ENCODE results near the gene MYH8.

The MYH8 gene

DNA sequence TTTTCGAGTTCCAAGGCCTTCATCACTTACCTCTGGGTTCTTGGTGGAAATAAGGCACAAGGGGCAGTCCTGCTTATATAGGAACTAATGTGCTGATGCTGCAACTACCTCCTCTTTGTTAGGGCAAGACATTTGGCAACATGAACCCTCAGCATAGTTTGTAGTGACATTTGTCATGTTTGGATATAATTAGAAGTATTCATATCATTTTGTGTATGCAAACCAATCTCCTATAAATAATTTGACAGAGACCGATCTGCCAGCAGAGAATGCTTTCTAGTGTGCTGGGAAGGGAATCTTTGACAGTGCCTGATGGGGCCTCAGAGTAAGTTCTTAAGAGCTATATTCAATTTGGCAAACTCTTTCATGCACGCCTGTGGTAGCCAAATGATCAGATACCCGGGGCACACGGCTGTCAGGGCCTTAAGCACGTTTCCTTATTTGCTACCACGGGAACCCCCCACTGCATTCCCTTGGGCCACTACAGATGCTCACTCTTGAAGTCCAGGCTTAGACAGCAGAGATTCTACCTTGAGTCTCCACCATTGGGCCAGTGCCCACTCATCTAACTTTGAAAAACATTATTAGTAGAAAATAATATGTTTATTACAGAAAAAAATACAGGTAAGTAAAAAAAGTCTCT, at the start of gene MYH8:
Gene MYH8, minus strand, starts transcription at position 51 of the 643 bp plus-strand sequence. CDS start 1,723 bp downstream, outside the sequence.
- DNase-seq (ENCODE audit: low read depth, low spot score), result no peak

DNA sequence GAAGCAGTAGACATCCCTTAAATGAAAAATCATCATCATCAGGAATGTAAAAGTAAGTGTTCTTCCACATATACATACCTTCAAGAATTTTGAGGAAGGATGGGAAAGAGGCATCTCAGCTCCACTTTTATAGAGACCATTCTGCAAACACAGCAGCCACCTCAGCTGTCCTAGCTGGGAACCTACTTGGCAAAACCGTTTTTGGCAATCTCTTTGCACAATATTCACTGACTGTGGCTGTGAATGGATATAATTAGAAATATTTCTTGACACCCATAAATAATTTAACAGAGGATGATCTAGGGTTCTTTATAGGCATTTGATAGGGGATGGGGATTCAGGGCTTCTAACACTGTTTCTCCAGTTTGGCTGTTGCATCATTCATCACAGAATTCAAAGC, 47.7 kb upstream of the MYH8 start, which contains the start of gene MYH4:
Gene MYH4, minus strand, starts transcription at position 101 of the 400 bp plus-strand sequence. CDS start 2,814 bp downstream, outside the sequence.
- DNase-seq (ENCODE audit: low read depth, low spot score), result no peak

DNA sequence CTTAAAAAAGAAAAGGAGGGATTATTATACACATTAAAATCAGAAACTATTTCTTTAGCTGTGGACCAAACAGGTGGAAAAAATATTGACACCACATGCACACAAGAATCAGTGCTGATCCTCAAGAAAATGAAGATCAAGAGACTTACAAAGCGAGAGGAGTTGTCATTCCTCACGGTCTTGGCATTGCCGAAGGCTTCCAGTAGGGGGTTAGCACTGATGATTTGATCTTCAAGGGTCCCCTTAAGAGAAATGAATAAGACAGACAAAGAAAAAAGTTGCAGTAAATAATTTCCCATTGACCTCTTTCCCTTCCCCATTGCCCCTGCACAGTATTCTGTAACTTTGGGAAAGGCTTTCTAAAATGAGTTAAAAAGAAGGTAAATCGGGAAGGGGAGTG, 41.7 kb upstream of the MYH8 start:
- no peak for DNase-seq (ENCODE audit: low read depth, low spot score)

- no peak for DNase-seq (ENCODE audit: low read depth, low spot score)
Measured at GRCh38 chr17:10460062-10460461, 38.3 kb upstream of the MYH8 start.

GRCh38 chr17:10458701-10459100, 37.0 kb upstream of the MYH8 start:
- DNase-seq (ENCODE audit: low read depth, low spot score), result no peak

- no peak for DNase-seq (ENCODE audit: low read depth, low spot score)
Measured at GRCh38 chr17:10457952-10458351, 36.2 kb upstream of the MYH8 start.

DNA sequence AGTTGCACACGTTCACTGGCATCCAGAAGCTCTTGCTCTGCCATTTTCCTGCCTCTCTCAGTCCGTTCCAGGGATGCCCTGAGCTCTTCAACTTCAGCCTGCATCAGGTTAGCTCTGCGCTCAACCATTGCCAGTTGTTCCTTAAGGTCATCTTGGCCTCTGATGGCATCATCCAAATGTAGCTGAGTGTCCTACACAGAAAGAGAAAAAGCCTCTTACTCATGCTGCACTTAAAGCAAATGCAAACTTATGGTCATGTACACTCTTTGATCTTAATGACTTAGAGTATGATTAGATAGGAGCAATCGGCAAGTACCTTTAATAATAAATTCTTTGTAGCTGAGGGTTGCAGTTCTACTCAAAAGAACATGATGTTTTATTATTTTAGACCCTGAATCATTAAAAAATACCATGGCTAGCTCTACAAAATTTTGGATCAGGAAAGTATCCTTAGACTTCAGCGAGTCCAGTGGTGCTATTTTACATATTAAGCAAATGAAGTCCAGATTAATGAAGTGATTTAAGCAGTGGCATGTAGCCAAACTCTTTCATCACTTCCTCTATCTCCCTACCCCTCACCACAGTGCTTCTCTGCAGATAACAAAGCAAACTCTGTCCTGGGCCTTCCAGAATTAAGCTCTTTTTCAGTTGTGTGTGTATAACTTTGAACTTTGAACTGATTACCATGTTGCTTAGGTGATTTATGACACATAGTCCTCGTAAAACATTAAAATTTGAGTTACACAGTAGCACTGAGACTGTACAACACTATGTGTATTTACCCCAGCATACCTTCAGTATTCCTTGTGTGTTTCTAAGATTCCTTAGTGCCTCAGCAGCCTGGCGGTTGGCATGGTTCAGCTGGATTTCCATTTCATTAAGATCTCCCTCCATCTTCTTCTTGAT, 25.5 kb upstream of the MYH8 start:
- DNase-seq (ENCODE audit: low read depth, low spot score), result no peak

DNA sequence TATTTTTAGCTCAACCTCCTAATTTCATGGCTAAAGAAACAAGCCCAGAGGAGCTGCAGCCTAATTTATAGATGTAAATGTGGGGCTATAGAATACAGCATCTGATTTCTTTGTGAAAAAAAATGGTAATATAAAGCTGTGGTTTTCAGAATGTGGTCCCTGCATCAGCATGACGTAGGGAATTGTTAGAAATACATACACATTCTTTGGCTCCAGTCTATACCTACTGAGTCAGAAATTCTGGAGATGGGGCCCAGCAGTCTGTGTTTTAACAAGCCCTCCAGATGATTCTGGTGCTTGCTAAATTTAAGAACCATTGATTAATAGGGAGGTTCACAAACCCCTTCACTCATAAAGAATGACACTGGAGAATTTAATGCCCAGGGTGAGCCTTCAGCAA, 18.1 kb upstream of the MYH8 start:
- DNase-seq (ENCODE audit: low read depth, low spot score), result no peak

GRCh38 chr17:10435096-10435495, 13.3 kb upstream of the MYH8 start:
- no peak for DNase-seq (ENCODE audit: low read depth, low spot score)

- DNase-seq (ENCODE audit: low read depth, low spot score), result no peak
Measured at GRCh38 chr17:10429421-10430045, 7.8 kb upstream of the MYH8 start.

- no peak for DNase-seq (ENCODE audit: low read depth, low spot score)
Measured at GRCh38 chr17:10428781-10429180, 7.0 kb upstream of the MYH8 start.

GRCh38 chr17:10421211-10421610, 539 bp downstream of the MYH8 start:
- DNase-seq (ENCODE audit: low read depth, low spot score), result no peak

DNA sequence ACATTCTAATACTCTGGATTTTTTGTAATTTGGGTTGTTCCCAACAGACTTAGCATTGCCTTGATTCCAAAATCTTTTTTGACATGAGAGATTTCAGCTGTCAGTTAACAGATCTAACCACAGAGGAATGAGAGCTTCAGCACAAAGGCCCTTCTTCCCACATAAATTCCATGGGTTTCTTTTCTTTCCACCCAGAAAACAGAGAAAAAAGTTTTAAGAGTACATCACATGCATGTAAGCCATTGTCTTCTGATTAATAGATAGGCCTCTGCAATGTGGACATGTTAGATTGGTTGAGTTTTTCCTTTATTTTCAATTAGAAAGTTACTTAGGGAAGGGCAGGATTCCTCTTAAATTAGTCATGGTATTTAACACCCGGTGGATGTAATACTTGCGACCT, 939 bp downstream of the MYH8 start:
- no peak for DNase-seq (ENCODE audit: low read depth, low spot score)

DNA sequence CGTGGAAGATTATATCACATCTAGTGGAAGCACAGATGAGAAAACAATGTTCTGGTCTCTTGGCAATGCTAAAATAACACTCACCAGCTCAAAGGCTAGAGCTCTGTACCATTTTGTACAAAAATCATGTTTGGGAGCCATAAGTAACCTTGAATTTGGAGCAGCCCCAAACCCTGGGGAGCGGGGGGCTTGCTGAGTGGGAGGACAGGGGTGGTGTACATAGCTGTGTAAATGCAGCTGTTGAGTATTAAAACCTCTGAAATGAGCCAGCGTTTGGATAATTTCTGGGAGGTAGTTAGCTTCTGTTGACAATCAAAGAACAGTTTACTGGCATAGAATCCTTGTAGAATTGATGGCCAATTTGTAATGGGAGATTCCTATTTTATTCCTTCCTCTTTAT, 4.3 kb downstream of the MYH8 start:
- DNase-seq (ENCODE audit: low read depth, low spot score), result no peak

- DNase-seq (ENCODE audit: low read depth, low spot score), result no peak
Measured at GRCh38 chr17:10415161-10415560, 6.6 kb downstream of the MYH8 start.

GRCh38 chr17:10403589-10403988, 18.2 kb downstream of the MYH8 start:
- DNase-seq (ENCODE audit: low read depth, low spot score), result no peak

DNA sequence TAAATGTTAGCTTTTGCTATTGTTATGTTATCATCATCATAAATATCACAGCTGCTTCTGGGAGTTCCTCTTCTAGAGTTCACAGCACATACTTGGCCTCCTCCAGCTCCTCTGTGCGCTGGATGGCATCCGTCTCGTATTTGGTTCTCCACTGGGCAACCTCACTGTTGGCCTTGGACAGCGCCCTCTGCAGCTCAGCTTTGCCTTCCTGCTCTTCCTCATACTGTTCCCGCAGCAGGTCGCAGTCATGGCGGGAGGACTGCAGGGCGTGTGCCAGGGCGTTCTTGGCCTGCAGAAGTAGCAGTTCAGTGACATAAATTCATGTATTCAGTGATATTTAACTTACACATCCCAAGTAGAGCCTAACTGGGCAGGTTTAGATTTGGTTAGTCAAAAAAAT, 23.4 kb downstream of the MYH8 start:
- DNase-seq (ENCODE audit: low read depth, low spot score), result no peak

DNA sequence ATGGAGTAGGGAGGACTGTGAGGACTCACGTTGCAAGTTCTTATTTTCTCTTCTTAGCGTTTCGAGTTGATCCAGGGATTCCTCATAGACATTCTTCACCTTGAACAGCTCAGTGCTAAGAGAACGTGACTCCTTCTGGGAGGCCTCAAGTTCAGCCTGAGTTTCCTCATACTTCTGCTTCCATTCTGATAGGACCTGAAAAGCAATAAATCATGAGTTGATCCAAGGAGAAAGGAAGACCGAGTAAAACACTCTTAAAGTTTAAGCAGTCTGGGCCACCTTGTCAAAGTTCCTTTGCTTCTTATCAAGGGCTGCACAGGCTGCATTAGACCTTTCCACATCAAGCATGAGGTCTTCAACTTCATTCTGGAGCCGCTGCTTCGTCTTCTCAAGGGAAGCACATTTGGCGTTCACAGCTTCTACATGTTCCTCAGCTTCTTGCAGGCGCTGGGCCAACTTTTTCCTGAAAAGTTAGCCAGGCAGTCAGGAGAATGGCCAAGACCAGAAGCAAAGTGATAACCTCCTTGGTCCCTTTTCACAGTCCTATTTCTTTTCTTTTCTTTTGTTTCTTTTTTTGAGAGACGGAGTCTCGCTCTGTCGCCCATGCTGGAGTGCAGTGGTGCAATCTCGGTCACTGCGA, 25.1 kb downstream of the MYH8 start:
- no peak for DNase-seq (ENCODE audit: low read depth, low spot score)

DNA sequence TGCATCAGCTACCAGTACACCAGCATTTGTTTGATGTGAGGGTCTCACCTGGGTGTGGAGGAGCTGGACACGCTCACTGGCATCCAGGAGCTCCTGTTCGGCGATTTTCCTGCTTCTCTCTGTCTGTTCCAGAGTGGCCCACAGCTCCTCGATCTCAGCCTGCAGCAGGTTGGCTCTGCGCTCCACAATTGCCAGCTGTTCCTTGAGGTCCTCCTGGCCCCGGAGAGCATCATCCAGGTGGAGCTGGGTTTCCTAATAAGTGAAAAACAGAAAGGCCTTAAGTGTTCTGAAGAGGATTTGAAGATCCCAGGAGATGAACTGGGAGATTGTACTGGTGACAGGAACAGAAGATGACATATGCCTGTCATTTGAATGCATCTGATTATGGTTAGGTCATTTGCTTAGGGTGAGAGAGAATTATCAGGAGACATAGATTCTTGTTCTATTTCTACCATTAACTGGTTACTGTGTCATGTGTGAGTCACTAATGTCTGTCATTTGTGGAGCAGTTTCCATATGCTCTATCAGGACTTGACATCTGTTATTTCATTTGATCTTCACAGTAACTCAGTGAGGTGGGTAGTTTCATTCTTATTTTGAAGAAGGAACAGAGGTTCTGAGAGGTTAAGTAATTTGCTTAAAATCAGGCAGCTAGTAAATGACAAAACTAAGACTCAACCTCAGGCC, 27.4 kb downstream of the MYH8 start:
- no peak for DNase-seq (ENCODE audit: low read depth, low spot score)

- no peak for DNase-seq (ENCODE audit: low read depth, low spot score)
Measured at GRCh38 chr17:10392880-10393279, 28.9 kb downstream of the MYH8 start.

DNA sequence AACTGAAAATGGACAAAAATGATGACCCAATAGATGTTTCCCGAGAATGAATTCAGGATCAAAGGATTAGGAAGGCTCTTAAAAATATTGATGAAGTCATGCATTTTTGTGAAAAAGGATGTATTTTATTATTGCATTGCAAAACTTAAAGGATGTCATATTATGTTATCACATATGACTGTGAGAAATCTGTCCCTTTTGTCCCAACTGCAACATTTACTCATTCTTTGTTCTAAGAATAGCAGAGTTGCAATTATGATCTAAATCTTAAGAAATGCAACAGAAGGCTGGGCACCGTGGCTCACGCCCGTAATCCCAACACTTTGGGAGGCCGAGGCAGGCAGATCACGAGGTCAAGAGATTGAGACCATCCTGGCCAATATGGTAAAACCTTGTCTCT, 35.9 kb downstream of the MYH8 start:
- DNase-seq (ENCODE audit: low read depth, low spot score), result no peak
